Neural cell (in vitro differentiated cells): ENCODE data around the gene TLN1. TPM values are rescaled to one million over a fixed set of nuclear protein-coding genes. Genes with fewer than 3 reads are reported as not detected.

Experiments used
- H2AFZ ChIP-seq: fragments of 200-600, 300-800 bp; sonication (generic), shearing (Covaris generic); 2 replicates; pipeline ENCODE4 v1.6.0; 2014; ENCODE audit warnings: low read depth, mild to moderate bottlenecking, antibody characterized with exemption, low read length, moderate library complexity
- H3F3A ChIP-seq: fragments of 200-600 bp; shearing (Covaris generic); 2 replicates; pipeline ENCODE4 v1.6.1; 2016; ENCODE audit warnings: mild to moderate bottlenecking, moderate library complexity, mixed read lengths, antibody characterized with exemption, low read length; ENCODE audit not compliant: insufficient read depth, poor library complexity, severe bottlenecking
- H3K27ac ChIP-seq: fragments of 200-600, 300-800 bp; sonication (generic), shearing (Covaris generic); 2 replicates; pipeline ENCODE4 v1.5.1; 2014; ENCODE audit warnings: mild to moderate bottlenecking, low read length, moderate library complexity
- H3K27me3 ChIP-seq: fragments of 300-800, 200-600 bp; sonication (generic), shearing (Covaris generic); 2 replicates; pipeline ENCODE4 v1.6.0; 2014; ENCODE audit warnings: mild to moderate bottlenecking, low read depth, low read length, moderate library complexity; ENCODE audit not compliant: insufficient read depth
- H3K36me3 ChIP-seq: fragments of 300-800, 200-600 bp; sonication (generic), shearing (Covaris generic); 2 replicates; pipeline ENCODE4 v1.5.1; 2014; ENCODE audit warnings: mild to moderate bottlenecking, antibody characterized with exemption, low read length, moderate library complexity; ENCODE audit not compliant: insufficient read depth
- H3K4me2 ChIP-seq: fragments of 300-800, 200-600 bp; sonication (generic), shearing (Covaris generic); 2 replicates; pipeline ENCODE4 v1.6.0; 2014; ENCODE audit warnings: mild to moderate bottlenecking, low read length
- H3K4me3 ChIP-seq: fragments of 300-800, 200-600 bp; sonication (generic), shearing (Covaris generic); 2 replicates; pipeline ENCODE4 v1.5.1; 2014; ENCODE audit warnings: mild to moderate bottlenecking, low read length, moderate library complexity
- H3K79me2 ChIP-seq: fragments of 200-600 bp; shearing (Covaris generic); replicated peaks from 2 replicates; pipeline ENCODE4 v1.6.0; 2014; ENCODE audit warnings: mild to moderate bottlenecking, low read length, moderate library complexity; ENCODE audit not compliant: insufficient read depth
- H3K9ac ChIP-seq: fragments of 300-800, 200-600 bp; sonication (generic), shearing (Covaris generic); 2 replicates; pipeline ENCODE4 v1.6.1; 2016; ENCODE audit warnings: mild to moderate bottlenecking, low read length, mixed read lengths
- H3K9me2 ChIP-seq: fragments of 200-600 bp; shearing (Covaris generic); 2 replicates; pipeline ENCODE4 v1.6.1; 2016; ENCODE audit warnings: mild to moderate bottlenecking, low read length, mixed read lengths; ENCODE audit not compliant: insufficient read depth
- H3K9me3 ChIP-seq: fragments of 200-600, 300-800 bp; sonication (generic), shearing (Covaris generic); 2 replicates; pipeline ENCODE4 v1.6.1; 2016; ENCODE audit warnings: mild to moderate bottlenecking, mixed run types, low read length, moderate library complexity, mixed read lengths
- H4K20me1 ChIP-seq: fragments of 200-600 bp; shearing (Covaris generic); 2 replicates; pipeline ENCODE4 v1.6.1; 2016; ENCODE audit warnings: mild to moderate bottlenecking, mixed run types; ENCODE audit not compliant: insufficient read depth
- CTCF ChIP-seq: fragments of 450-650 bp; IDR thresholded peaks from 2 replicates; pipeline ENCODE4 v1.5.1; 2014; ENCODE audit warnings: antibody characterized with exemption, mild to moderate bottlenecking, moderate library complexity; ENCODE audit not compliant: poor library complexity, severe bottlenecking
- EP300 ChIP-seq: fragments of 450-650 bp; conservative IDR thresholded peaks from 2 replicates; pipeline ENCODE4 v1.6.1; 2014; ENCODE audit warnings: antibody characterized with exemption, mild to moderate bottlenecking, moderate library complexity; ENCODE audit not compliant: poor library complexity, severe bottlenecking
- EZH2 ChIP-seq: fragments of 200-600, 300-800 bp; shearing (Covaris generic), sonication (generic); IDR thresholded peaks from 2 replicates; pipeline ENCODE4 v1.6.1; 2014; ENCODE audit warnings: antibody characterized with exemption, low read length, borderline replicate concordance, mild to moderate bottlenecking; ENCODE audit not compliant: insufficient read depth, poor library complexity, severe bottlenecking
- MXI1 ChIP-seq: fragments of 450-650 bp; conservative IDR thresholded peaks from 2 replicates; pipeline ENCODE4 v1.6.1; 2014; ENCODE audit warnings: antibody characterized with exemption, mild to moderate bottlenecking; ENCODE audit not compliant: poor library complexity, severe bottlenecking
- POLR2AphosphoS5 ChIP-seq: IDR thresholded peaks from 2 replicates; pipeline ENCODE4 v1.6.1; 2012
- RAD21 ChIP-seq: fragments of 450-650 bp; conservative IDR thresholded peaks from 2 replicates; pipeline ENCODE4 v1.6.1; 2014; ENCODE audit warnings: antibody characterized with exemption, mild to moderate bottlenecking, moderate library complexity
- SMC3 ChIP-seq: fragments of 450-650 bp; conservative IDR thresholded peaks from 2 replicates; pipeline ENCODE4 v1.6.1; 2014; ENCODE audit warnings: antibody characterized with exemption, mild to moderate bottlenecking, moderate library complexity; ENCODE audit not compliant: poor library complexity
- TAF1 ChIP-seq: IDR thresholded peaks from 2 replicates; pipeline ENCODE4 v1.6.1; 2012; ENCODE audit warnings: low read depth
- polyA plus RNA-seq: library from polyadenylated mRNA; depleted of rRNA; stranded (reverse); fragments of >200 nt; gene quantifications from 2 replicates; pipeline ENCODE4 v1.2.3, GENCODE V29; 2014
- TF ChIP-seq, protein P1 (sequence below): IDR thresholded peaks from 2 replicates; pipeline ENCODE4 v1.6.1; 2012; ENCODE audit warnings: borderline replicate concordance

TLN1 gene
- polyA plus RNA-seq, 1 donor from 2014 or later = 7.1 TPM

GRCh38 chr9:35748242-35748857 lies 16.4 kb upstream of the TLN1 start:
- Histone ChIP-seq H4K20me1 (no peaks in the 10 kb centered on the region), H3F3A (no peaks in the 10 kb centered on the region), H3K36me3 (no peaks in the 10 kb centered on the region), H2AFZ (peak overlapping the region; percentile 1), H3K27ac (peak overlapping the region; percentile 58), H3K9ac (peak overlapping the region; percentile 88), H3K79me2 (peaks cover 38% of the 10 kb centered on the region), H3K9me2 (no peaks in the 10 kb centered on the region), H3K27me3 (no peaks in the 10 kb centered on the region), H3K4me2 (peak overlapping the region; percentile 99), H3K9me3 (no peaks in the 10 kb centered on the region), H3K4me3 (peak overlapping the region; percentile 93)
- no peak for TF ChIP-seq POLR2AphosphoS5
- TF ChIP-seq, protein P1, sequence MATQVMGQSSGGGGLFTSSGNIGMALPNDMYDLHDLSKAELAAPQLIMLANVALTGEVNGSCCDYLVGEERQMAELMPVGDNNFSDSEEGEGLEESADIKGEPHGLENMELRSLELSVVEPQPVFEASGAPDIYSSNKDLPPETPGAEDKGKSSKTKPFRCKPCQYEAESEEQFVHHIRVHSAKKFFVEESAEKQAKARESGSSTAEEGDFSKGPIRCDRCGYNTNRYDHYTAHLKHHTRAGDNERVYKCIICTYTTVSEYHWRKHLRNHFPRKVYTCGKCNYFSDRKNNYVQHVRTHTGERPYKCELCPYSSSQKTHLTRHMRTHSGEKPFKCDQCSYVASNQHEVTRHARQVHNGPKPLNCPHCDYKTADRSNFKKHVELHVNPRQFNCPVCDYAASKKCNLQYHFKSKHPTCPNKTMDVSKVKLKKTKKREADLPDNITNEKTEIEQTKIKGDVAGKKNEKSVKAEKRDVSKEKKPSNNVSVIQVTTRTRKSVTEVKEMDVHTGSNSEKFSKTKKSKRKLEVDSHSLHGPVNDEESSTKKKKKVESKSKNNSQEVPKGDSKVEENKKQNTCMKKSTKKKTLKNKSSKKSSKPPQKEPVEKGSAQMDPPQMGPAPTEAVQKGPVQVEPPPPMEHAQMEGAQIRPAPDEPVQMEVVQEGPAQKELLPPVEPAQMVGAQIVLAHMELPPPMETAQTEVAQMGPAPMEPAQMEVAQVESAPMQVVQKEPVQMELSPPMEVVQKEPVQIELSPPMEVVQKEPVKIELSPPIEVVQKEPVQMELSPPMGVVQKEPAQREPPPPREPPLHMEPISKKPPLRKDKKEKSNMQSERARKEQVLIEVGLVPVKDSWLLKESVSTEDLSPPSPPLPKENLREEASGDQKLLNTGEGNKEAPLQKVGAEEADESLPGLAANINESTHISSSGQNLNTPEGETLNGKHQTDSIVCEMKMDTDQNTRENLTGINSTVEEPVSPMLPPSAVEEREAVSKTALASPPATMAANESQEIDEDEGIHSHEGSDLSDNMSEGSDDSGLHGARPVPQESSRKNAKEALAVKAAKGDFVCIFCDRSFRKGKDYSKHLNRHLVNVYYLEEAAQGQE = no peak
- no peak for TF ChIP-seq SMC3
- no peak for TF ChIP-seq EP300
- TF ChIP-seq TAF1 = no peak
- no peak for TF ChIP-seq RAD21
- TF ChIP-seq EZH2 = no peak
- no peak for TF ChIP-seq MXI1
- TF ChIP-seq CTCF = no peak

DNA sequence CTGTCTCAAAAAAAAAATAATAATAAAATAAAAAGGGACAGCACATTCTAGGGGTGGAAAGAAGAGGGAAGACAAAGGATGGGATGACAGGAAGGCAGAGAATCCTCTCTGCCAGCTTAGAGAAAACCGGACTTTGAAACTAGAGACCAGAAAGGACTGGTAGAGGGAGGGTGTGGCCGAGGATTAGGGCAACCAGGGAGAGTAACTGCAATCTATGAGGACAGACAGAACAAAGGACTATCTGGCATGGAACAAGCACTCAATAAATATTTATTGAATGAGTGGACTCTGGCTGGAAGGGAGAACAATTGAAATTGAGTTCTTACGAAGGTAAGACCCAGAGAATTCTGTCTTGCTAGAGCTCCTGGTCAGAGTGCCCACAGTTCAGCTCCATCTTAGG lies 14.6 kb upstream of the TLN1 start:
- no peaks in the 10 kb centered on the region for H3K27me3 ChIP-seq
- TF ChIP-seq MXI1 (no peak), POLR2AphosphoS5 (no peak), SMC3 (no peak), RAD21 (no peak), CTCF (no peak), EP300 (no peak), TAF1 (no peak)
- TF ChIP-seq, protein P1 = no peak
- peak overlapping the region; percentile 88 for H3K9ac ChIP-seq
- peak overlapping the region; percentile 99 for H3K4me2 ChIP-seq
- H3K36me3 ChIP-seq = no peaks in the 10 kb centered on the region
- H3K9me2 ChIP-seq = no peaks in the 10 kb centered on the region
- peaks cover 38% of the 10 kb centered on the region for H3K79me2 ChIP-seq
- H3F3A ChIP-seq = no peaks in the 10 kb centered on the region
- H3K4me3 ChIP-seq = peak overlapping the region; percentile 93
- no peak overlapping the region for H3K27ac ChIP-seq
- no peaks in the 10 kb centered on the region for H4K20me1 ChIP-seq
- H3K9me3 ChIP-seq = no peaks in the 10 kb centered on the region
- no peak overlapping the region for H2AFZ ChIP-seq
